Lung (tissue), 12 donors: ENCODE results near the gene BIRC7. TPM values are rescaled to one million over a fixed set of nuclear protein-coding genes. Genes with fewer than 3 reads are reported as not detected.

Source experiments
- ATAC-seq: fragments of 200-7000 bp; cut with Tn5 transposase; one replicate; pipeline ENCODE4 v1.9.1; 2020; ENCODE audit warnings: moderate number of reproducible peaks; ENCODE audit not compliant: insufficient read depth, low FRiP score
- DNase-seq, 3 donors: peaks; one replicate each; pipeline ENCODE4 v3.0.0-alpha.2; 2013 to 2017
- H3K27ac ChIP-seq, 2 donors: one replicate each; pipeline ENCODE4 v1.5.1; 2013; ENCODE audit warnings: mild to moderate bottlenecking in 2 of 2, moderate library complexity in 2 of 2, control low read depth in 1 of 2, inconsistent platforms in 1 of 2, low read depth in 1 of 2, low read length in 1 of 2
- H3K27me3 ChIP-seq, 3 donors: one replicate each; pipeline ENCODE4 v1.5.1; 2013; ENCODE audit warnings: low read length in 2 of 3; ENCODE audit not compliant: control insufficient read depth in 3 of 3, insufficient read depth in 3 of 3
- H3K36me3 ChIP-seq, 4 donors: one replicate each; pipeline ENCODE4 v1.5.1; 2013; ENCODE audit warnings: low read length in 4 of 4, mild to moderate bottlenecking in 1 of 4, moderate library complexity in 1 of 4; ENCODE audit not compliant: control insufficient read depth in 4 of 4, insufficient read depth in 4 of 4
- H3K4me1 ChIP-seq, 5 donors: one replicate each; pipeline ENCODE4 v1.5.1; 2013; ENCODE audit warnings: low read length in 5 of 5, mild to moderate bottlenecking in 2 of 5, moderate library complexity in 1 of 5; ENCODE audit not compliant: control insufficient read depth in 5 of 5, insufficient read depth in 5 of 5
- H3K4me3 ChIP-seq: one replicate; pipeline ENCODE4 v1.5.1; 2013; ENCODE audit warnings: mild to moderate bottlenecking, control low read depth, moderate library complexity
- H3K9ac ChIP-seq, 2 donors: one replicate each; pipeline ENCODE4 v1.5.1; 2013; ENCODE audit warnings: low read length in 2 of 2, control low read depth in 1 of 2; ENCODE audit not compliant: insufficient read depth in 1 of 2
- H3K9me3 ChIP-seq, 4 donors: one replicate each; pipeline ENCODE4 v1.5.1; 2013; ENCODE audit warnings: low read length in 3 of 4, mild to moderate bottlenecking in 1 of 4, moderate library complexity in 1 of 4; ENCODE audit not compliant: control insufficient read depth in 4 of 4, insufficient read depth in 3 of 4
- WGBS, 2 donors: extraction: QIAGEN DNeasy Blood & Tissue Kit; methylation state at CpG; one replicate each; pipeline ENCODE4 v1.1.7; 2013; 5-methylcytosine and 5-hydroxymethylcytosine counted together
- polyA plus RNA-seq, 2 donors: library from polyadenylated mRNA; stranded (reverse); fragments of 200-250 nt; gene quantifications; one replicate each; pipeline ENCODE4 v1.2.1, GENCODE V29; 2013
- total RNA-seq, 2 donors: library from RNA; depleted of rRNA in 1 of 2; stranded (reverse); fragments of >200 nt in 1 of 2; gene quantifications; one replicate each; pipeline ENCODE4 v1.2.1, GENCODE V29; 2014 to 2021
- TF ChIP-seq, protein P1 (sequence below): IDR thresholded peaks from 2 replicates; pipeline ENCODE4 v1.5.1; 2012; ENCODE audit warnings: mild to moderate bottlenecking; ENCODE audit errors: control extremely low read depth, extremely low read depth
- donor health status: control.
- donor health status: control.
- donor health status: Bipolar disorder and iron deficiency.
- donor health status: healthy.
- donor health status: DM: yes; HTN: yes; CAD: no.

The BIRC7 gene
- total and polyA plus RNA-seq, 4 donors: 0.57 to 1.2 (median 0.71) TPM; not detected in 1

DNA sequence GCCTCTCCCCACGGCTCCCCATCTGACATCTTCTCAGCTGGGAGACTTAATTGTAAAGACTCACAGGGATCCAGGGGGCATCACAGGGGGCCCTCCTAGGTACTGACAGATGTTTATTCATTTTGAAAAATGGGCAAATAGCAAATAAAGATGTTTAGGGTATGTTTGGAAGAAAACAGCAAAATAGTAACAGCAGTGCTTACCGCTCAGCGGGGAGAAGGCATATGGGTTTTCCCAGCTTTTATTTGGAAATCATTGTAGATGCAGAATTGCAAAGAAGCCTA, 2.7 kb upstream of the BIRC7 start:
- peaks cover 0 to 3% (median 0%) of the 10 kb centered on the region in 4 donors for H3K9me3 ChIP-seq
- no peaks in the 10 kb centered on the region for H3K36me3 ChIP-seq
- TF ChIP-seq, protein P1, sequence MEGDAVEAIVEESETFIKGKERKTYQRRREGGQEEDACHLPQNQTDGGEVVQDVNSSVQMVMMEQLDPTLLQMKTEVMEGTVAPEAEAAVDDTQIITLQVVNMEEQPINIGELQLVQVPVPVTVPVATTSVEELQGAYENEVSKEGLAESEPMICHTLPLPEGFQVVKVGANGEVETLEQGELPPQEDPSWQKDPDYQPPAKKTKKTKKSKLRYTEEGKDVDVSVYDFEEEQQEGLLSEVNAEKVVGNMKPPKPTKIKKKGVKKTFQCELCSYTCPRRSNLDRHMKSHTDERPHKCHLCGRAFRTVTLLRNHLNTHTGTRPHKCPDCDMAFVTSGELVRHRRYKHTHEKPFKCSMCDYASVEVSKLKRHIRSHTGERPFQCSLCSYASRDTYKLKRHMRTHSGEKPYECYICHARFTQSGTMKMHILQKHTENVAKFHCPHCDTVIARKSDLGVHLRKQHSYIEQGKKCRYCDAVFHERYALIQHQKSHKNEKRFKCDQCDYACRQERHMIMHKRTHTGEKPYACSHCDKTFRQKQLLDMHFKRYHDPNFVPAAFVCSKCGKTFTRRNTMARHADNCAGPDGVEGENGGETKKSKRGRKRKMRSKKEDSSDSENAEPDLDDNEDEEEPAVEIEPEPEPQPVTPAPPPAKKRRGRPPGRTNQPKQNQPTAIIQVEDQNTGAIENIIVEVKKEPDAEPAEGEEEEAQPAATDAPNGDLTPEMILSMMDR: no peak
- H3K9ac ChIP-seq: no peak overlapping the region
- peaks cover 0 to 4% (median 3%) of the 10 kb centered on the region in 3 donors for H3K27me3 ChIP-seq
- ATAC-seq (no peak), DNase-seq (no peak)
- H3K27ac ChIP-seq: no peak overlapping the region
- peaks cover 0 to 30% (median 2%) of the 10 kb centered on the region in 5 donors for H3K4me1 ChIP-seq
- no peak overlapping the region for H3K4me3 ChIP-seq
- 59 to 90% methylated on average over 3 of the region's 3 CpGs for WGBS, 2 donors

DNA sequence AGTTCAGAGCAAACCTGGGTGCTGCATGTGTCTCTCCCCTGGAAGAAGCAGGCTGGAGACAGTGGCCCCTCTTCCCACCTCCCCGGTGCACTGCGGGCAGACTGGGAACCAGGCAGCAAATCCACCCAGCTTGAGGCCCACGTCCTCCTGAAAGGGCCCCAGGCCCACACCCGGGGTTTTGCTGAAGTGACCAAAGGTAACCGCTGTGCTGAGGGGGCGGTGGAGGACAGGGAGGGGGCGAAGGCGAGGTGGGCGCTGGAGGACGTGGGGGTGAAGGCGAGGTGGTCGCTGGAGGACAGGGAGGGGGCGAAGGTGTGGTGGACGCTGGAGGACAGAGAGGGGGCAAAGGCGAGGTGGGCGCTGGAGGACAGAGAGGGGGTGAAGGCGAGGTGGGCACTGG, 1.8 kb upstream of the BIRC7 start:
- Histone ChIP-seq H3K36me3 (no peaks in the 10 kb centered on the region), H3K27ac (no peak overlapping the region), H3K9ac (no peak overlapping the region), H3K9me3 (peaks cover 0 to 3% (median 0%) of the 10 kb centered on the region in 4 donors), H3K4me3 (no peak overlapping the region), H3K4me1 (peaks cover 0 to 34% (median 2%) of the 10 kb centered on the region in 5 donors), H3K27me3 (peaks cover 0 to 3% (median 3%) of the 10 kb centered on the region in 3 donors)
- TF ChIP-seq, protein P1: no peak
- 85 to 90% methylated on average over 17 of the region's 17 CpGs for WGBS, 2 donors
- ATAC-seq (no peak), DNase-seq (no peak)

DNA sequence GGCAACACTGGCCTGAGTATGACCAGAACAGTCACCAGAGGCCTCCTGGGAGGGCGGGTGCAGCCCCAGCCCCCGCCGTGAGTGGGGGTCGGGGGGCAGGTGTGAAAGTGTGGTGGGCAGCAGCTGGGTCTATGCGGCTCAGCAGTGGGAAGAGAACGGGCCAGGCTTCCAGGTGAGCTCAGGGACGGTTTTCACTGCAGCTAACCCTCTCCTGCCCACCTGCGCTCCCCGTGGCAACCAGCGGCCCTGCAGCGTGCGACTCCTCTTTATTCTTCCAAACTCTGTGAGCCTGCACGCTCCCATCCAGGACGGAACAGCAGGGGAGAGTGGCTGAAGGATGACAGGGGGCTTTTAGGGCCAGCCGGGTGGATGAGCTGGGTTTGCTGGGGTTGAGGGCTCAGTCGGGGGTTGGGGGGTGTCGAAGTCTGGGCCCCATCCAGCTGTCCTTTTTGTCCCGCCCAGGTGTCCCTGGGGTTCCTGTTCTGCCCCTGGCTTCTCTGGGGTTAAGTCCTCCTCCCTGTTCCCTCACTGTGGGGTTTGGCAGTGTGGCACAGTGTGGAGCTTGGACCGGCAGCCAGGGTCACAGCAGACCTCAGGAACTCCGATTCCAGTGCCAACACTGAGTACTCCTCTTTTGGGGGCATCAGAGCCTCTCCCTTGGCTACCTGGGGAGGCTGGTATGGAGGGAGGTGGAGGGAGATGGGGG, 859 bp upstream of the BIRC7 start:
- DNase-seq (peak in 1 of 3 donors; percentile 21), ATAC-seq (no peak)
- no peaks in the 10 kb centered on the region for H3K27me3 ChIP-seq
- H3K36me3 ChIP-seq: no peaks in the 10 kb centered on the region
- TF ChIP-seq, protein P1: no peak
- 16 to 21% methylated on average over 20 of the region's 20 CpGs for WGBS, 2 donors
- H3K9ac ChIP-seq: no peak overlapping the region
- no peak overlapping the region for H3K4me3 ChIP-seq
- H3K27ac ChIP-seq: no peak overlapping the region
- peaks cover 0 to 27% (median 2%) of the 10 kb centered on the region in 5 donors for H3K4me1 ChIP-seq
- peaks cover 0 to 3% (median 0%) of the 10 kb centered on the region in 4 donors for H3K9me3 ChIP-seq
